ENCODE results near the gene RCN2.

Gene RCN2

GRCh38 chr15:76973362-76973743 lies 41.8 kb downstream of the RCN2 start:
- TF ChIP-seq REST (IDR thresholded peaks at IDR 0.05; ENCODE audit: insufficient read depth in 1 of 2, low read depth in 2 of 2, low read length in 2 of 2) (no peak), FOXP2 (optimal IDR thresholded peaks at IDR 0.05; ENCODE audit: borderline replicate concordance, extremely low read depth, extremely low read length, insufficient read depth) (no peak), TAF1 (IDR thresholded peaks at IDR 0.05; ENCODE audit: borderline replicate concordance, insufficient read depth, low read length) (no peak), SIN3A (IDR thresholded peaks at IDR 0.05; ENCODE audit: borderline replicate concordance, insufficient read depth, low read length) (no peak), POLR2AphosphoS5 (IDR thresholded peaks at IDR 0.05; ENCODE audit: low read depth, low read length) (no peak)

- no peak for TF ChIP-seq POLR2AphosphoS5 (IDR thresholded peaks at IDR 0.05; ENCODE audit: low read depth, low read length)
Measured at GRCh38 chr15:76973906-76974305, 42.4 kb downstream of the RCN2 start.

- TF ChIP-seq REST (IDR thresholded peaks at IDR 0.05; ENCODE audit: insufficient read depth in 1 of 2, low read depth in 2 of 2, low read length in 2 of 2): no peak
- no peak for TF ChIP-seq TAF1 (IDR thresholded peaks at IDR 0.05; ENCODE audit: borderline replicate concordance, insufficient read depth, low read length)
Measured at GRCh38 chr15:76974456-76975036, 43.0 kb downstream of the RCN2 start.

- TF ChIP-seq SIN3A (IDR thresholded peaks at IDR 0.05; ENCODE audit: borderline replicate concordance, insufficient read depth, low read length) (no peak), TAF1 (IDR thresholded peaks at IDR 0.05; ENCODE audit: borderline replicate concordance, insufficient read depth, low read length) (no peak), FOXP2 (optimal IDR thresholded peaks at IDR 0.05; ENCODE audit: borderline replicate concordance, extremely low read depth, extremely low read length, insufficient read depth) (no peak), POLR2AphosphoS5 (IDR thresholded peaks at IDR 0.05; ENCODE audit: low read depth, low read length) (no peak), REST (IDR thresholded peaks at IDR 0.05; ENCODE audit: insufficient read depth in 1 of 2, low read depth in 2 of 2, low read length in 2 of 2) (no peak)
Measured at GRCh38 chr15:76976141-76976540, 44.6 kb downstream of the RCN2 start.

- TF ChIP-seq SIN3A (IDR thresholded peaks at IDR 0.05; ENCODE audit: borderline replicate concordance, insufficient read depth, low read length) (no peak), FOXP2 (optimal IDR thresholded peaks at IDR 0.05; ENCODE audit: borderline replicate concordance, extremely low read depth, extremely low read length, insufficient read depth) (no peak), POLR2AphosphoS5 (IDR thresholded peaks at IDR 0.05; ENCODE audit: low read depth, low read length) (no peak), REST (IDR thresholded peaks at IDR 0.05; ENCODE audit: insufficient read depth in 1 of 2, low read depth in 2 of 2, low read length in 2 of 2) (no peak)
Measured at GRCh38 chr15:76976572-76977270, 45.2 kb downstream of the RCN2 start.

All from PFSK-1 (cell line).